Measurements from ENCODE around the gene ZNF750. TPM values are rescaled to one million over a fixed set of nuclear protein-coding genes. Genes with fewer than 3 reads are reported as not detected.

Gene ZNF750
- total and polyA plus RNA-seq, 10 of the 15 experiments (the other 5 are each of a cell fraction or from before 2014, with no cell fraction given): 0.06 TPM; not detected in 9

DNA sequence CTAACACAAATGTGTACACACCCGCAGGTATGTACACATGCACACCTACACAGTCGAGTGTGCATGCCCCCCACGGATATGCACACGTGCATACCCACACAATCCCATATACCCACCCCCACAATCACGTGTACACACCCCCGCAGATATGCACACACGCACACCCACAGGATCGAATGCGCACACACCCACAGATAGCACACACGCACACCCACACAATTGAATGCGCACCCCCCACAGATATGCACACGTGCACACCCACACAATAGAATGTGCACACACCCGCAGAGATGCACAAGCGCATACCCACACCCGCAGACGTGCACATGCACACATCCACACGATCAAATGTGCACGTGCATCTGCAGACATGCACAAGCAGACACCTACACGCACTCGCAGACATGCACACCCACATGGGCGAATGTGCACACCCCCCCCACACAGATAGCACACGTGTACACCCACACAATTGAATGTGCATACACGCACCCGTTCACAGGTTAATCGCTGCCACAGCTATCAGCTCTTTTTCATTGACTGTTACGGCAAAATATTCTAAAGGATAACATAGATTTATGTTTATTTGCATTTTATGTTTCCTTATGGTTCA, 10.8 kb downstream of the ZNF750 start (continued):
- TF ChIP-seq, protein P1, sequence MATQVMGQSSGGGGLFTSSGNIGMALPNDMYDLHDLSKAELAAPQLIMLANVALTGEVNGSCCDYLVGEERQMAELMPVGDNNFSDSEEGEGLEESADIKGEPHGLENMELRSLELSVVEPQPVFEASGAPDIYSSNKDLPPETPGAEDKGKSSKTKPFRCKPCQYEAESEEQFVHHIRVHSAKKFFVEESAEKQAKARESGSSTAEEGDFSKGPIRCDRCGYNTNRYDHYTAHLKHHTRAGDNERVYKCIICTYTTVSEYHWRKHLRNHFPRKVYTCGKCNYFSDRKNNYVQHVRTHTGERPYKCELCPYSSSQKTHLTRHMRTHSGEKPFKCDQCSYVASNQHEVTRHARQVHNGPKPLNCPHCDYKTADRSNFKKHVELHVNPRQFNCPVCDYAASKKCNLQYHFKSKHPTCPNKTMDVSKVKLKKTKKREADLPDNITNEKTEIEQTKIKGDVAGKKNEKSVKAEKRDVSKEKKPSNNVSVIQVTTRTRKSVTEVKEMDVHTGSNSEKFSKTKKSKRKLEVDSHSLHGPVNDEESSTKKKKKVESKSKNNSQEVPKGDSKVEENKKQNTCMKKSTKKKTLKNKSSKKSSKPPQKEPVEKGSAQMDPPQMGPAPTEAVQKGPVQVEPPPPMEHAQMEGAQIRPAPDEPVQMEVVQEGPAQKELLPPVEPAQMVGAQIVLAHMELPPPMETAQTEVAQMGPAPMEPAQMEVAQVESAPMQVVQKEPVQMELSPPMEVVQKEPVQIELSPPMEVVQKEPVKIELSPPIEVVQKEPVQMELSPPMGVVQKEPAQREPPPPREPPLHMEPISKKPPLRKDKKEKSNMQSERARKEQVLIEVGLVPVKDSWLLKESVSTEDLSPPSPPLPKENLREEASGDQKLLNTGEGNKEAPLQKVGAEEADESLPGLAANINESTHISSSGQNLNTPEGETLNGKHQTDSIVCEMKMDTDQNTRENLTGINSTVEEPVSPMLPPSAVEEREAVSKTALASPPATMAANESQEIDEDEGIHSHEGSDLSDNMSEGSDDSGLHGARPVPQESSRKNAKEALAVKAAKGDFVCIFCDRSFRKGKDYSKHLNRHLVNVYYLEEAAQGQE (IDR thresholded peaks at IDR 0.05; ENCODE audit: low read depth, low read length): no peak

DNA sequence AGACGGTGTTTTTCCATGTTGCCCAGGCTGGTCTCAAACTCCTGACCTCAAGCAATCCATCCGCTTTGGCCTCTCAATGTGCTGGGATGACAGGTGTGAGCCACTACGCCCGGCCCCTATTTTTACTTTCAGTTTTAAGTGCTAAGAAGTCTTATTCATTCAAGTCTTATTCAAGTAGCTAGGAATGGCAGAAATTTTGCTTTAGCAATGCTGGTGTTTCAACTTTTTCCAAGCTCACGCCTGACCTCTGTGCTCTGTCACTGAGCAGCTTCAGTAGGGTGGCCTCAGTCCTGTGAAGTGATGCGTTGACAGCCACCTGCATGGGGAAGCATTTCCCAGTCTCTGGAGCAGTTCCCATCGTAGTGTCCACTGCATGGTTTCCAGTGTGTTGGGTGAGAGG, 12.9 kb downstream of the ZNF750 start:
- WGBS (ENCODE audit: insufficient coverage, insufficient replicate concordance, low lambda C conversion rate, missing lambda C conversion rate): 97% methylated on average over 7 of the region's 7 CpGs
- Histone ChIP-seq H3K27ac (ENCODE audit: control insufficient read depth, insufficient read depth) (no peak overlapping the region), H3K4me2 (ENCODE audit: control insufficient read depth, insufficient read depth) (no peak overlapping the region), H3K9ac (ENCODE audit: control insufficient read depth, insufficient read depth, low read length) (no peak overlapping the region), H3K4me3 (no peak overlapping the region), H3K79me2 (ENCODE audit: control insufficient read depth, insufficient read depth, low read length) (no peaks in the 10 kb centered on the region), H3K4me1 (ENCODE audit: control insufficient read depth, insufficient read depth, low read length) (no peaks in the 10 kb centered on the region), H3K27me3 (replicated peaks in 1 of 2; ENCODE audit: control insufficient read depth in 2 of 2, insufficient read depth in 2 of 2, low read length in 1 of 2) (no peaks in the 10 kb centered on the region), H4K20me1 (ENCODE audit: control insufficient read depth, insufficient read depth) (no peaks in the 10 kb centered on the region), H2AFZ (ENCODE audit: control insufficient read depth, low read depth, low read length) (no peak overlapping the region), H3K36me3 (ENCODE audit: control insufficient read depth in 2 of 2, insufficient read depth in 2 of 2, low read length in 1 of 2) (peaks cover 0 to 4% of the 10 kb centered on the region in 2 experiments; a peak in 3 of 4 replicates), H3K9me3 (replicated peaks; ENCODE audit: control insufficient read depth, insufficient read depth, low read length) (no peaks in the 10 kb centered on the region)
- TF ChIP-seq, protein P2, sequence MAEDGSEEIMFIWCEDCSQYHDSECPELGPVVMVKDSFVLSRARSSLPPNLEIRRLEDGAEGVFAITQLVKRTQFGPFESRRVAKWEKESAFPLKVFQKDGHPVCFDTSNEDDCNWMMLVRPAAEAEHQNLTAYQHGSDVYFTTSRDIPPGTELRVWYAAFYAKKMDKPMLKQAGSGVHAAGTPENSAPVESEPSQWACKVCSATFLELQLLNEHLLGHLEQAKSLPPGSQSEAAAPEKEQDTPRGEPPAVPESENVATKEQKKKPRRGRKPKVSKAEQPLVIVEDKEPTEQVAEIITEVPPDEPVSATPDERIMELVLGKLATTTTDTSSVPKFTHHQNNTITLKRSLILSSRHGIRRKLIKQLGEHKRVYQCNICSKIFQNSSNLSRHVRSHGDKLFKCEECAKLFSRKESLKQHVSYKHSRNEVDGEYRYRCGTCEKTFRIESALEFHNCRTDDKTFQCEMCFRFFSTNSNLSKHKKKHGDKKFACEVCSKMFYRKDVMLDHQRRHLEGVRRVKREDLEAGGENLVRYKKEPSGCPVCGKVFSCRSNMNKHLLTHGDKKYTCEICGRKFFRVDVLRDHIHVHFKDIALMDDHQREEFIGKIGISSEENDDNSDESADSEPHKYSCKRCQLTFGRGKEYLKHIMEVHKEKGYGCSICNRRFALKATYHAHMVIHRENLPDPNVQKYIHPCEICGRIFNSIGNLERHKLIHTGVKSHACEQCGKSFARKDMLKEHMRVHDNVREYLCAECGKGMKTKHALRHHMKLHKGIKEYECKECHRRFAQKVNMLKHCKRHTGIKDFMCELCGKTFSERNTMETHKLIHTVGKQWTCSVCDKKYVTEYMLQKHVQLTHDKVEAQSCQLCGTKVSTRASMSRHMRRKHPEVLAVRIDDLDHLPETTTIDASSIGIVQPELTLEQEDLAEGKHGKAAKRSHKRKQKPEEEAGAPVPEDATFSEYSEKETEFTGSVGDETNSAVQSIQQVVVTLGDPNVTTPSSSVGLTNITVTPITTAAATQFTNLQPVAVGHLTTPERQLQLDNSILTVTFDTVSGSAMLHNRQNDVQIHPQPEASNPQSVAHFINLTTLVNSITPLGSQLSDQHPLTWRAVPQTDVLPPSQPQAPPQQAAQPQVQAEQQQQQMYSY (CRISPR knock-in tag; IDR thresholded peaks at IDR 0.05): no peak
- TF ChIP-seq NBN (IDR thresholded peaks at IDR 0.05): no peak
- ChIA-PET CTCF (no interaction called here), SMC1A (ENCODE audit: uncharacterized antibody, unreplicated experiment) (interaction anchor here (1.0 kb wide), 1 partner anchor 10 kb away, joined by 4 read pairs; no protein-coding TSS in a partner anchor), RAD21 (ENCODE audit: unreplicated experiment) (no interaction called here), POLR2A (no interaction called here)
- intact Hi-C loops (cut with micrococcal nuclease; ENCODE audit: unreplicated experiment) (no loop called here), in situ Hi-C loops (cut with MboI) (no loop called here)
- no peak for FAIRE-seq
- no TSS peak for BruUV-seq (replicated peaks)
- no peak for DNase-seq (ENCODE audit: low read depth, low spot score)
- no peak for ATAC-seq
